NCI-H510A treated with DMSO at 0.1 percent for 48 hours (cell line): Measurements from ENCODE around the gene CHODL.

ENCODE experiments used
- DNase-seq: peaks from one replicate; lab custom pipeline; 2025; lab: John Stamatoyannopoulos, UW

The CHODL gene

GRCh38 chr21:18244671-18245463 lies at the start of gene CHODL:
Gene CHODL (plus strand): TSS chr21:18244833. CDS start chr21:18245224, 391 bp downstream.
- DNase-seq = no peak

GRCh38 chr21:18204931-18205330 lies 39.7 kb upstream of the CHODL start:
- DNase-seq = no peak

- no peak for DNase-seq
Measured at GRCh38 chr21:18218331-18218730, 26.3 kb upstream of the CHODL start.

- no peak for DNase-seq
Measured at GRCh38 chr21:18220498-18220897, 24.1 kb upstream of the CHODL start.

GRCh38 chr21:18222346-18222745 lies 22.3 kb upstream of the CHODL start:
- DNase-seq = no peak

- no peak for DNase-seq
Measured at GRCh38 chr21:18228060-18228739, 16.4 kb upstream of the CHODL start.

GRCh38 chr21:18235545-18235944 lies 9.1 kb upstream of the CHODL start:
- no peak for DNase-seq

- no peak for DNase-seq
Measured at GRCh38 chr21:18245464-18245967, 883 bp downstream of the CHODL start.

GRCh38 chr21:18248171-18248570 lies 3.5 kb downstream of the CHODL start:
- no peak for DNase-seq

GRCh38 chr21:18249672-18250071 lies 5.0 kb downstream of the CHODL start:
- no peak for DNase-seq

- no peak for DNase-seq
Measured at GRCh38 chr21:18251065-18251464, 6.4 kb downstream of the CHODL start.

GRCh38 chr21:18252256-18252655 lies 7.6 kb downstream of the CHODL start:
- no peak for DNase-seq

- no peak for DNase-seq
Measured at GRCh38 chr21:18252680-18253079, 8.0 kb downstream of the CHODL start.

- no peak for DNase-seq
Measured at GRCh38 chr21:18253221-18253620, 8.6 kb downstream of the CHODL start.

- DNase-seq = no peak
Measured at GRCh38 chr21:18253799-18254198, 9.2 kb downstream of the CHODL start.

GRCh38 chr21:18265944-18266343 lies 21.3 kb downstream of the CHODL start:
- DNase-seq = no peak

- no peak for DNase-seq
Measured at GRCh38 chr21:18267496-18267895, 22.9 kb downstream of the CHODL start.

- DNase-seq = no peak
Measured at GRCh38 chr21:18268906-18269305, 24.3 kb downstream of the CHODL start.

- DNase-seq = no peak
Measured at GRCh38 chr21:18269856-18270255, 25.2 kb downstream of the CHODL start.

GRCh38 chr21:18273400-18273799 lies 28.8 kb downstream of the CHODL start:
- DNase-seq = no peak

GRCh38 chr21:18274370-18274769 lies 29.7 kb downstream of the CHODL start:
- no peak for DNase-seq

GRCh38 chr21:18275781-18276180 lies 31.1 kb downstream of the CHODL start:
- DNase-seq = no peak

- DNase-seq = no peak
Measured at GRCh38 chr21:18285379-18285778, 40.7 kb downstream of the CHODL start.
